Vagina (tissue), 2 donors: Measurements from ENCODE around the gene PAPPA. TPM values are rescaled to one million over a fixed set of nuclear protein-coding genes. Genes with fewer than 3 reads are reported as not detected.

Source experiments
- DNase-seq, 2 donors: peaks; one replicate each; pipeline ENCODE4 v3.0.0-alpha.2; 2017; ENCODE audit errors: extremely low spot score in 2 of 2
- H3K27ac ChIP-seq: fragments of 200-600 bp; sonication (generic); one replicate; pipeline ENCODE4 v1.5.1; 2019
- H3K27me3 ChIP-seq: fragments of 200-600 bp; sonication (generic); one replicate; pipeline ENCODE4 v1.5.1; 2019
- H3K36me3 ChIP-seq, 2 donors: fragments of 200-600 bp; sonication (generic); one replicate each; pipeline ENCODE4 v1.5.1; 2017 to 2019
- H3K4me1 ChIP-seq: fragments of 200-600 bp; sonication (generic); one replicate; pipeline ENCODE4 v1.5.1; 2019
- H3K4me3 ChIP-seq, 2 donors: fragments of 200-600 bp; sonication (generic); 1 replicate in 1 of 2; 2 replicates in 1 of 2; pipeline ENCODE4 v1.5.1; 2016 to 2019
- H3K9me3 ChIP-seq: fragments of 200-600 bp; sonication (generic); one replicate; pipeline ENCODE4 v1.5.1; 2019
- CTCF ChIP-seq, 3 experiments: fragments of 450-650 bp in 2 of 3; fragments of 200-600 bp in 1 of 3; sonication (generic) in 1 of 3; IDR thresholded peaks; one replicate each; pipeline ENCODE4 v1.5.1; 2017 to 2019; ENCODE audit warnings: antibody characterized with exemption in 3 of 3, mild to moderate bottlenecking in 2 of 3, moderate library complexity in 2 of 3
- POLR2A ChIP-seq, 2 donors: fragments of 450-650 bp; IDR thresholded peaks; one replicate each; pipeline ENCODE4 v1.6.1; 2017; ENCODE audit warnings: antibody characterized with exemption in 2 of 2, mild to moderate bottlenecking in 2 of 2, moderate library complexity in 2 of 2
- POLR2AphosphoS5 ChIP-seq, 2 donors: sonication (generic); formaldehyde crosslinking; IDR thresholded peaks; one replicate each; pipeline ENCODE4 v1.9.0; 2017; ENCODE audit warnings: antibody characterized with exemption in 2 of 2, mild to moderate bottlenecking in 2 of 2, low read depth in 1 of 2; ENCODE audit not compliant: insufficient read depth in 1 of 2
- intact Hi-C: fragments of 100-400 bp; cut with DNase I; formaldehyde crosslinking; loops from one replicate; pipeline ENCODE4 v1.15.1; 2023
- total RNA-seq: library from RNA; depleted of rRNA; stranded (reverse); fragments of >200 nt; gene quantifications from one replicate; pipeline ENCODE4 v1.2.3, GENCODE V29; 2016

The PAPPA gene
- total RNA-seq, 1 donor from 2014 or later, result 4.4 TPM

GRCh38 chr9:116262448-116262847 is 108.9 kb downstream of the PAPPA start:
- H3K4me3 ChIP-seq, result no peak overlapping the region
- no peaks in the 10 kb centered on the region for H3K36me3 ChIP-seq
- no peak for DNase-seq
- no peaks in the 10 kb centered on the region for H3K27me3 ChIP-seq
- intact Hi-C loops, result no loop called here
- H3K27ac ChIP-seq, result no peak overlapping the region
- H3K9me3 ChIP-seq, result no peaks in the 10 kb centered on the region
- TF ChIP-seq POLR2AphosphoS5 (IDR thresholded peaks at IDR 0.05; ENCODE audit: insufficient read depth in 1 of 2, low read depth in 1 of 2) (no peak), CTCF (IDR thresholded peaks at IDR 0.05) (no peak), POLR2A (IDR thresholded peaks at IDR 0.05) (no peak)
- H3K4me1 ChIP-seq, result no peaks in the 10 kb centered on the region

GRCh38 chr9:116264361-116264760 is 110.8 kb downstream of the PAPPA start:
- Histone ChIP-seq H3K4me3 (no peak overlapping the region), H3K27ac (no peak overlapping the region), H3K9me3 (no peaks in the 10 kb centered on the region), H3K4me1 (no peaks in the 10 kb centered on the region), H3K27me3 (no peaks in the 10 kb centered on the region), H3K36me3 (no peaks in the 10 kb centered on the region)
- no peak for DNase-seq
- no peak for TF ChIP-seq POLR2A (IDR thresholded peaks at IDR 0.05)
- no peak for TF ChIP-seq CTCF (IDR thresholded peaks at IDR 0.05)
- no peak for TF ChIP-seq POLR2AphosphoS5 (IDR thresholded peaks at IDR 0.05; ENCODE audit: insufficient read depth in 1 of 2, low read depth in 1 of 2)
- intact Hi-C loops, result no loop called here

GRCh38 chr9:116267021-116267420 is 113.4 kb downstream of the PAPPA start:
- intact Hi-C loops, result no loop called here
- H3K27me3 ChIP-seq, result no peaks in the 10 kb centered on the region

GRCh38 chr9:116269250-116269649 is 115.7 kb downstream of the PAPPA start:
- Histone ChIP-seq H3K4me1 (no peaks in the 10 kb centered on the region), H3K27me3 (no peaks in the 10 kb centered on the region), H3K4me3 (no peak overlapping the region), H3K36me3 (no peaks in the 10 kb centered on the region), H3K9me3 (no peaks in the 10 kb centered on the region), H3K27ac (no peak overlapping the region)
- TF ChIP-seq POLR2A (IDR thresholded peaks at IDR 0.05), result no peak
- no peak for TF ChIP-seq CTCF (IDR thresholded peaks at IDR 0.05)
- TF ChIP-seq POLR2AphosphoS5 (IDR thresholded peaks at IDR 0.05; ENCODE audit: insufficient read depth in 1 of 2, low read depth in 1 of 2), result no peak
- no peak for DNase-seq
- intact Hi-C loops, result no loop called here

More at GRCh38 chr9:116267021-116267420, 113.4 kb downstream of the PAPPA start:
- H3K4me1 ChIP-seq, result no peaks in the 10 kb centered on the region
- no peak overlapping the region for H3K27ac ChIP-seq
- no peaks in the 10 kb centered on the region for H3K9me3 ChIP-seq
- no peaks in the 10 kb centered on the region for H3K36me3 ChIP-seq
- H3K4me3 ChIP-seq, result no peak overlapping the region
- no peak for TF ChIP-seq POLR2A (IDR thresholded peaks at IDR 0.05)
- no peak for TF ChIP-seq CTCF (IDR thresholded peaks at IDR 0.05)
- TF ChIP-seq POLR2AphosphoS5 (IDR thresholded peaks at IDR 0.05; ENCODE audit: insufficient read depth in 1 of 2, low read depth in 1 of 2), result no peak
- no peak for DNase-seq

GRCh38 chr9:116270546-116270945 is 117.0 kb downstream of the PAPPA start:
- H3K27me3 ChIP-seq, result no peaks in the 10 kb centered on the region
- H3K4me3 ChIP-seq, result no peak overlapping the region
- no peak overlapping the region for H3K27ac ChIP-seq
- H3K9me3 ChIP-seq, result no peaks in the 10 kb centered on the region
- H3K36me3 ChIP-seq, result no peaks in the 10 kb centered on the region
- intact Hi-C loops, result no loop called here
- no peak for DNase-seq
- H3K4me1 ChIP-seq, result no peaks in the 10 kb centered on the region
- no peak for TF ChIP-seq CTCF (IDR thresholded peaks at IDR 0.05)
- no peak for TF ChIP-seq POLR2AphosphoS5 (IDR thresholded peaks at IDR 0.05; ENCODE audit: insufficient read depth in 1 of 2, low read depth in 1 of 2)
- TF ChIP-seq POLR2A (IDR thresholded peaks at IDR 0.05), result no peak
